Stomach (tissue), 4 donors: ENCODE results near the gene LANCL1.

Experiments
- CTCF ChIP-seq, 7 experiments: fragments of 450-650 bp in 4 of 7; fragments of 200-600 bp in 3 of 7; sonication (generic) in 3 of 7; IDR thresholded peaks; one replicate each; pipeline ENCODE4 v1.5.1; 2016 to 2019; ENCODE audit warnings: antibody characterized with exemption in 7 of 7, control low read depth in 2 of 7, mild to moderate bottlenecking in 1 of 7
- POLR2A ChIP-seq, 4 donors: fragments of 450-650 bp; IDR thresholded peaks; one replicate each; pipeline ENCODE4 v1.6.1; 2016; ENCODE audit warnings: antibody characterized with exemption in 4 of 4, control low read depth in 2 of 4, mild to moderate bottlenecking in 1 of 4, moderate library complexity in 1 of 4
- POLR2AphosphoS5 ChIP-seq, 3 donors: sonication (generic); formaldehyde crosslinking; IDR thresholded peaks; one replicate each; pipeline ENCODE4 v1.6.1; 2016; ENCODE audit warnings: antibody characterized with exemption in 3 of 3

- TF ChIP-seq POLR2A (IDR thresholded peaks at IDR 0.05) = no peak
- TF ChIP-seq CTCF (IDR thresholded peaks at IDR 0.05) = no peak
- no peak for TF ChIP-seq POLR2AphosphoS5 (IDR thresholded peaks at IDR 0.05)
Measured at GRCh38 chr2:210522399-210522798, 45.8 kb upstream of the LANCL1 start.
